Islet precursor cell (in vitro differentiated cells): ENCODE results near the gene TSPAN16.
A peak's percentile ranks its signal among the peaks of the same experiment; 100 is the strongest.

Experiments
- DNase-seq: peaks from one replicate; pipeline ENCODE4 v3.0.0-alpha.2; 2018

The TSPAN16 gene, protein sequence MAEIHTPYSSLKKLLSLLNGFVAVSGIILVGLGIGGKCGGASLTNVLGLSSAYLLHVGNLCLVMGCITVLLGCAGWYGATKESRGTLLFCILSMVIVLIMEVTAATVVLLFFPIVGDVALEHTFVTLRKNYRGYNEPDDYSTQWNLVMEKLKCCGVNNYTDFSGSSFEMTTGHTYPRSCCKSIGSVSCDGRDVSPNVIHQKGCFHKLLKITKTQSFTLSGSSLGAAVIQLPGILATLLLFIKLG

DNA sequence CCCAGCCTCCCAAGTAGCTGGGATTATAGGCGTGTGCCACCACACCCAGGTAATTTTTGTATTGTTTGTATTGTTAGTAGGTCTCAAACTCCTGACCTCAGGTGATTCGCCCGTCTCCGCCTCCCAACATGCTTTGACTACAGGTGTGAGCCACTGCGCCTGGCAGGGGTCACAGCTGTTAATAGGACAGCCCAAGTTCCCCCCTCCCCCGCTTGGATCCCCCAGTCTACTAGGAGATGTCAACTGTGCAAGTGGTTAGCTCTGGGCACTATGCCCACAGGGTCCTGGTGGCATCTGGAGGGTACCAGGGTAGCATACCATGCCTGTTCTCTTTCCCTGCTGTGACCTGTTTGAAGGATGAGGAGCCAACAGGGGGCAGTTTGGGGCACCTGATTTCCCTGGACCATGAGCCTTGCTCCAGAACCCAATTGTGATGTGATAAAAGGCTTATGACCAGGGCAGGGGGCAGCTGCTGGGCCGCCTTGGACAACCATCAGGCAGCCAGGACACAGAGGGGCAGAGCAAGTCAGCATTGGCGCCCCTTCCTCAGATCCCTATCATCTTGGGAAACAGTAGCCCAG is at the start of gene TSPAN16:
TSPAN16 (plus strand) TSS at position 496 of the 581 bp plus-strand sequence. CDS start 138 bp downstream, outside the sequence.
- no peak for DNase-seq

GRCh38 chr19:11246941-11247340 is 49.0 kb upstream of the TSPAN16 start:
- no peak for DNase-seq

DNA sequence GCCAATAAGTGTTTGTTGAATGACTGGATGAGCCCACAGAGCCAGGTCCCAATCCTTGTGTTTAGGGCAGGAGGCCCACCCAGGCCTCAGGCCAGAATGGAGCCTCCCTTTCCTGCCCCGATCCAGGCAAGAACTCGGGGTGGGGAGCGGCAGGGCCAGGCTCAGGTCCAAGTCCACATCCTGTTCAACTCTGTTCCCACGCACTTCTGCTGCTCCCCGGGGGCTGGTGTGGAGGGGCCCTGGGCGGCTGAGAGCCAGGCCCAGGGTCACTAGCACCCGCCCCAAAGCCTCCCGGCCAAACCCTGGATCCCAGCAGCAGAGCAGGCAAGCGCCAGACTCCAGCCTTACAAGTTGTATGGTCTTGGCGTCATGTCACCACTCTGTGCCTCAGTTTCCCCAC is 48.6 kb upstream of the TSPAN16 start:
- no peak for DNase-seq

DNA sequence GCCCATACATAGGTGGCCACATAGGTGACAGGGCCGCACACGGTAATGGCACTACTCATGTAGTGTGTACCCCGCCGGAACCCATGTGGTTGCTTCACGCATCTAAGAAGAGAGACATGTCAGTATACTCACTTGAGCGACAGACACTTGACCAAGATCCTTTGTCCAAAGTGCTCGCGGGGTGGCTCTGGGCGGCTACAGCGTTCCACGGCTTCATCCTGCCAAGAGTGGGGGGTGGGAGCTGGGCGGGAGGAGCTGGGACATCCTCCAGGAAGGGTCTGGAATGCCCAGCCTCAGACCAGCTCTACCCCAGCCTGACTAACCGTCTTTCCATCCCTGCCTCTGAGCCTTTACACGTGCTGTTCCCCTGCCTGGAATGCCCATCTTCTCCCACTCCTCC is 48.0 kb upstream of the TSPAN16 start:
- DNase-seq: no peak

DNA sequence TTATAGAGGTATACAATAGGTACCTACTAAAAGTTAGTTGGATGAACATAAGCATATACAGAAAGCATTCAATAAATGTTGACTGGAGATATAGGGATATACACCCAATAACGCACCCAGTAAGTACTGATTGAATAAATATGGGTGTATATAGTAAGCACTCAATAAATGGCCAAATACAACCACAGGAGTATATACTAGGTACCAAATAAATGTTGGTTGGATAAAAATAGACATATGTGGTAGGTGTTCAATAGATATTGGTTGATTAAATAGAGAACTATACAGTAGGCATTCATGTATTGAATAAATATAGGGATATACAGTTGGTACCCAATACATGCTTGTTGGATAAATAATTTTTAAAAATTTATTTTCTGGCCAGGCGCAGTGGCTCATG is 47.1 kb upstream of the TSPAN16 start:
- DNase-seq: no peak

DNA sequence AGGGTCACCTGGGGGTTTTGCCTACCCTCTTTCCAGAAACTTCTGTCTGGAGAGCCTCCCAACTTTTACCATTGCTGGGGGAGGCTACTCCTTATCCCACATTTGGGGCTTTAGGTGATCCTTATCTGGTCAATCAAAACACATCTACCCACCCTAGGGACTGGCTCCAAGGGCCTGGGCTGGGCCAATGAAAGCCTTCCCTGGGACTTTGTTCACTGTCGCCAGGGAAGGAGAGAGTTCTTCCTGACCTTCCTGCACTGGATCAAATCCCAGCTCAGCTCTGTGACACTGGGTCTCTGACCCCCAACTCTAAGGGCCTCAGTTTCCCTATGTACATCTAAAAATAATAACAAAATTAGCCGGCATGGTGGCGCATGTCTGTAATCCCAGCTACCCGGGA is 44.7 kb upstream of the TSPAN16 start:
- DNase-seq: no peak

DNA sequence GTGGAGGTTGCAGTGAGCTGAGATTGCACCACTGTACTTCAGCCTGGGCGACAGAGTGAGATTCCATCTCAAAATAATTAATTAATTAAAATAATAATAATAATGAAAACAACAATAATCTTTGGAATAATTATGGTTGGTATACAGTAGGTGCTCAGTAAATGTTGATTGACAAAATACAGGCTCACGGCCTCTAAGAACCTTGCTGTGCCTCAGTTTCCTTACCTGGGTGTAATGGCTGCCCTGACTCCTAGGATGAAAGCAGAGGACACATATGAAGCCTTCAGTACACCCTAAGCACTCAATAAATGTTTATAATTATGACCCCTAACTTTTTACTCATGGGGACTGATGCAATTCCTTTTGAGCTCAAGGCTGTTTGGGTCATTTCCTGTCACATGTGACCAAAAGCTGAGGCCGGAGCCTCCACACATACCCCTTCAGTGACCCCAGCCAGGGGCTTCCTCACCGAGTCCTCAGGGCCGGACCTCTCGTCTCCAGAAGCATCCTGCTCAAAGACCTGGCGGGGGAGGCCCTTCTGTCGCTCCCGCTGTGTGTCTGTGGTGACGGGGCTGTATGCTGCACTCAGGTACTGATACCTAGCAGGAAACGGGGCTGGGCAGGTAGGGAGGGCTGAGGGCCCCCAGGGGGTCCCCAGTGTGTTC is 44.2 kb upstream of the TSPAN16 start:
- DNase-seq: no peak

DNA sequence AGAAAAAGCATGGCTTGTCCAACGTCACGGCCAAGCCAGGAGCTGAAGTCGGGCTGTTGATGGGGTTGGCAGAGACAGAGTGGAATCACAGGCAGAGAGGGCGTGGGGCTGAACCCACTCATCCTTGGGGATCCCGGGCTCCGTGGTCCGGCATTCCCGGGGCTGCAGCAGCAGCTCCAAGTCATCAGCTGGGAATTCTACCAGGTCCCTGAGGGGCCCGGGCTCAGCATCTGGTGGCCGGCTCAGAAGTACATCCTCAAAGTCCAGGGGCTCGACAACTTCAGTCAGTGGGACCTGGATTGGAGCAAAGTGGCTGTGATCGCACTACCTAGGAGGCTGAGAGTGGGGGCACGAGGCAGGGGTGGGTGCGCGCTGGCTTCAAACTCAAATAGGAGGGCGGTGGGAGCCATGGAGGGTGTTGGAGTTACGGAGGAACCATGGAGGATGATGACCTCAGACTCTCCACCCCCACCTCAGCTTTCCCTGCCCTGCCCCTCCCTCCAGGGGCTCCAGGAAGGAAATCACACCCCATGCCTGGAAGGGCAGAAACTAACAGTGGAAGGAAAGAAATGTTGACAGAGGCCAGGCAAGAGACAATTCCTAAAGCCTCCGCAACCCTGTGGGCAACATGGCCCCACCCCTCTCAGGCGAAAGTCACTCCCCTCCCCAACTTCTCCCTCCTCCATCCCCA is 43.1 kb upstream of the TSPAN16 start:
- DNase-seq: no peak

- no peak for DNase-seq
Measured at GRCh38 chr19:11254666-11255065, 41.3 kb upstream of the TSPAN16 start.

DNA sequence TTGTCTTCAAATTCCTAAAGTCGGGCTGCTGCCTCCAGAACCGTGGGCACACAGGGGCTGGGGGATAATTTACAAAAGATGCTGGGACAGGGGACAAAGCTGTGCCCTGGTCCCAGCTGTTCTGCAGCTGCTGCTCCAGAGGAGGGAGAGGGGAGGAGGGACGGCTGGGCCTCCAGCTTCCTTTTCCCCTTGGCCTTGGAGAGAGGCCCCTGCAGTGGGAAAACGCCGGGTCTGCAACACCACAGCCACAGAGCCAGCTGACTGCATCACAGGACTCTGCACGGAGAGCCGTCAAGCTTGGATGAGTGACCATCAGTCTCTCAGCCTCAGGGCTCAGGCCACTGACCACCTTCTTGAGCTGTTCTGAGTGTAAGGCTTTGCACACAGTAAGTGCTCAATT is 39.8 kb upstream of the TSPAN16 start:
- no peak for DNase-seq

DNA sequence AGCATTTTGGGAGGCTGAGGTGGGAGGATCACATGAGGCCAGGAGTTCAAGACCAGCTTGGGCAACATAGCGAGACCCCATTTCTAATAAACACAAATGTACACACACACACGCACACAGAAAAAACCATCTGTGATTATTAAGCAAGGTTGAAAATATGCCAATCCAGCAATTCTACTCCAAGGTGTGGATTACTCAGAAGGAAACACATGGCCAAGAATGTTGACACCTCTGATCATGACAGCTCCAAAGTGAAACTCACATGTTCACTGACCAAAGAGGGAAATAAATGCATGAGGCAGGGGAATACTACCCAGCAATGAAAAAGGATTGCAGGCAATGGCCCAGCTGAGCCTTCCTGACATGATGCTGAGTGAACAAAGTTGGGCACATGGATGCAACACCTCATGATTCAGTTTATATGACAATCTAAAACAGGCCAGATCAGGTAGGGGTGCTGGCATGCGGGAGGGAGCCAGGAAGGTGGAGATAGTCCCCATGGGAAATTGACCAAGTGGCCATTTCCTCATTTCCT is 38.0 kb upstream of the TSPAN16 start:
- DNase-seq: no peak

DNA sequence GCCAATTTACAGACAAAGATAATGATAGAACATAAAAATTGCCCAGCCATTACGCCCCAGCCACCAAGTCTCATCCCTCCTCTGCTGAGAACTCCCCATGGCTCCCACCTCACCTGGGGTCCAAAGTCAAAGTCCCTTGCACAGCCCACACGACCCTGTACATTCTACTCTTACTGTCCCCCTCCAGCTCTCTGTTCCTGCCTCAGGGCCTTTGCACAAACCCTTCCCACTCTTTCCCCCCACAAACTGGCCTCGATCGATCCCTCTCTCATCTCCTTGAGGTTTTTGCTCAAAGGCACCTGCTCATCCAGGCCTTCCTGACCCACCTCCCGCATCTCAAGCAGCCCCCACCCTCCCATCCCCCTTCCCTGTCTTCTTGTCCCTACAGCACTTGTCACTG is 35.0 kb upstream of the TSPAN16 start:
- no peak for DNase-seq

GRCh38 chr19:11261431-11261970 is 34.5 kb upstream of the TSPAN16 start:
- DNase-seq: no peak

DNA sequence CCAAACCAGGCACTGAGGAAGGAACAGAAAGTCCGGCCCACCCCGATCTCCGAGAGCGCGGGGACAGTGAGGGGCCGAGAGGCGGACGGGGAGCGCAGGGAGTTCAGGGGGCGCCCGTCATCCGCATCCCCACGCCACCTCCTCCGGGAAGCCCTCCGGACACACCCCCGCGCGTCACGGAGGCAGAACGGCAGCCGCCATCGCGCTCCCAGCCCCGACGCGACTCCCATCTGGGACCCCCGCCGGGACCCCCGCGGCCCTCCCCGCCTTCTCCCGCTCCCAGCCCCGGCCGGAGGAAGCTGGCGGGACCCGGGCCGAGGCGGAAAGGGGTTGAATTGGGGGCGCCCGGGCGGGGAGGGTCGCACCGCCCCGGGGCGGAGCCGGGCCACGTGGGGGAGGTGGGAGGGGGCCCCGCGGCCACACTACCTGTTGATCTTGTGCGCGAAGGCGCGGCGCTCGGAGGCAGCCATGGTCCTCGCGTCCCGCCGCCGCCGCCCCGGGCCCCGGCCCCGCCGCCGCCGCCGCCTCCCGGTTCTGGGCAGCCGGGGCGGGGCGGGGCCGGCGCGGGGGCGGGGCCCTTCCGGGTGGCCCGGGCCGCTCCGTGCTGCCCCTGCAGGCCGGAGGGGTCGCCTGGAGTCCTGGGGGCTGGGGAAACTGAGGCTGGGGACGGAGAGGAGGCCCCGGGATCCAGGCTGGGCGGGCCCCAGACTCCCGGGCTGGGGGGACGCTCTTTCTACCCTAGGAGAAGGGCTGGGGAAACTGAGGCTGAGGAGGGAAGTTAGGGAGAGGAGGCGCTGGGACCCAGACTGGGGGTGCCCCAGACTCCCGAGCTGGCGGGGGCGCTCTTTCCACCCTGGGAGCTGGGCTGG is 33.8 kb upstream of the TSPAN16 start, which contains the start of gene DOCK6:
DOCK6 (minus strand) TSS at position 554 of the 869 bp plus-strand sequence; CDS start at position 470, 84 bp downstream.
- no peak for DNase-seq

GRCh38 chr19:11263726-11264125 is 32.2 kb upstream of the TSPAN16 start:
- DNase-seq: no peak

DNA sequence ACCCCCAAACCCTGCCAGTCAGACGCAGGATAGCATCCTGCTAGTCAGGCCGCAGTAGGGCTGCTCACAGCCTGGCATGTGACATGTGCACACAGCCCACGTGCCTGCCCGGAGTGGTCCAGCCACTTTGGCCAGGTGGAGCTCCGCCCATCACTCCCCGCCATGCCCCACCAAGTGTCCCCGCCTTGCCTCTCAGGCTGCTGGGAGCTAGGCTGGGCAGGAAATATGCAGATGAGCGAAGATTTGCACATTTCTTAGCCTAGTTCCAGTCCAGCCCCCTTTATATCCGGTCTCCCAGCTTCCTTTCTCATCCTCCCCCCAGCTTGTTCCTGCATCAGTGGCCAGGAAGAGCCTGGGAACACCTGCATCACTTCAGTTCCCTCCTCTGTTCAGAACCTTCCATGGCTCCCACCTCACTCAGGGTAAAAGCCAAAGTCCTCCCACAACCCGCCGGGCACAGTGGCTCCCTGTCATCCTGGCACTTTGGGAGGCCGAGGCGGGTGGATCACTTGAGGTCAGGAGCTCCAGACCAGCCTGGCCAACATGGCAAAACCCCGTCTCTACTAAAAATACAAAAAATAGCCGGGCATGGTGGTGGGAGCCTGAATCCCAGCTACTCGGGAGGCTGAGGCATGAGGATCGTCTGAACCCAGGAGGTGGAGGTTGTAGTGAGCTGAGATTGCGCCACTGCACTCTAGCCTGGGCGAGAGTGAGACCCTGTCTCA is 31.3 kb upstream of the TSPAN16 start:
- peak; percentile 67 for DNase-seq

GRCh38 chr19:11265177-11265784 is 30.7 kb upstream of the TSPAN16 start:
- DNase-seq: no peak

- DNase-seq: peak; percentile 63
Measured at GRCh38 chr19:11265785-11266236, 30.1 kb upstream of the TSPAN16 start.

DNA sequence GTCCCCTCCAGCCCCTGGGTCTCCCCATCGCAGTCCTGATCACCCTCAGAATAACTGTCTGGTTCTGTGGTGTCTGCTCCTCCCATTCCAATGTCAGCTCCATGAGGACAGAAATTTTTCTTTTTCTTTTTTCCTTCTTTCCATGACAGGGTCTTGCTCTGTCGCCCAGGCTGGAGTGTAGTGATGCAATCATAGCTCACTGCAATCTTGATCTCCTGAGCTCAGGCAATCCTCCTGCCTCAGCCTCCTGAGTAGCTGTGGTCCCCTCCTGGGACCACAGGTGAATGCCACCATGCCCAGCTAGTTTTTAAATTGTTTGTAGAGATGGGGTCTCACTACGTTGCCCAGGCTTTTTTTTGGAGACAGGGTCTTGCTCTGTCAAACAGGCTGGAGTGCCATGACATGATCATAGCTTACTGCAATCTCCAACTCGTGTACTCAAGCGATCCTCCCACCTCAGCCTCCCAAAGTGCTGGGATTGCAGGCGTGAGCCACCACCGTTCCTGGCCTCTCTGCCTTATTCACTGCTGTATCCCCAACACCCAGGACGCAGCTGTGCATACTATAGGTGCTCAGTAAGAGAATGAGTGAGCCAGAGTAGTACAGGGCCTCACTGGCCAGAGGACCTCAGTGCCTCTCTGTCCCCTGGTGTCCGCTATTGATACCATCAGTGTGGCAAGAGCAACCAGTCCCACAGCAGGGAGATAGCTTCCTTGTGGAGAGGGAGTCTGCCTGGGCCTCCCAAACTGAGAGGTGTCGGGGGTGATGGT is 28.5 kb upstream of the TSPAN16 start:
- no peak for DNase-seq

DNA sequence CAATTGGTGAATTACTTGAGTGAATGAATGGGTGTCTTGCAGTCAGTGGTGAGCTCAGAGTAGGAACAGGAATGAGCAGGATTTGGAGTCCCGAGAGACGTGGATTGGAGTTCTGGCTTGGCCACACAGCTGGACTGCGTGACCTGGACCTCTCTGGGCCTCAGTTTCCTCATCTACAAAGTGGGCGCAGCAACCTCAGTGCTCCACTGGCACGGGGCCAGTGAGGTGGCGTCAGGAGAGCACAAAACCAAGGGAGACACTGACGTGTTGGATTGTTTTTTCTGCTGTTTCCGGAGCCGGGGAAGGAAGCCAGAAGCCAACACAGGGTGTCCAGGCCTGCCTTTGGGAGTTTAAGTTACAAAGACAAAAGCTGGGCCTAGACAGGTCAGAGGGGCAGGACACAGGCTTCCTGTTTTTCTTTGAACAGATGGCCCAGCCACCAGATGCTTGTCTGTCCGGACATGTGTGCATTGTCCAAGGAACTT is 27.1 kb upstream of the TSPAN16 start:
- DNase-seq: no peak
